Breast epithelium (tissue), 3 donors: ENCODE data around the gene SQOR.

Source experiments
- POLR2A ChIP-seq: fragments of 450-650 bp; IDR thresholded peaks from one replicate; pipeline ENCODE4 v1.6.1; 2016; ENCODE audit warnings: antibody characterized with exemption, mild to moderate bottlenecking, moderate library complexity
- TF ChIP-seq, protein P1 (sequence below), 3 donors: fragments of 450-650 bp; IDR thresholded peaks; one replicate each; pipeline ENCODE4 v1.5.1; 2016 to 2017; ENCODE audit warnings: antibody characterized with exemption in 3 of 3, mild to moderate bottlenecking in 3 of 3, moderate library complexity in 3 of 3

GRCh38 chr15:45646220-45646619 lies 11.4 kb downstream of the SQOR start:
- no peak for TF ChIP-seq POLR2A
- TF ChIP-seq, protein P1, sequence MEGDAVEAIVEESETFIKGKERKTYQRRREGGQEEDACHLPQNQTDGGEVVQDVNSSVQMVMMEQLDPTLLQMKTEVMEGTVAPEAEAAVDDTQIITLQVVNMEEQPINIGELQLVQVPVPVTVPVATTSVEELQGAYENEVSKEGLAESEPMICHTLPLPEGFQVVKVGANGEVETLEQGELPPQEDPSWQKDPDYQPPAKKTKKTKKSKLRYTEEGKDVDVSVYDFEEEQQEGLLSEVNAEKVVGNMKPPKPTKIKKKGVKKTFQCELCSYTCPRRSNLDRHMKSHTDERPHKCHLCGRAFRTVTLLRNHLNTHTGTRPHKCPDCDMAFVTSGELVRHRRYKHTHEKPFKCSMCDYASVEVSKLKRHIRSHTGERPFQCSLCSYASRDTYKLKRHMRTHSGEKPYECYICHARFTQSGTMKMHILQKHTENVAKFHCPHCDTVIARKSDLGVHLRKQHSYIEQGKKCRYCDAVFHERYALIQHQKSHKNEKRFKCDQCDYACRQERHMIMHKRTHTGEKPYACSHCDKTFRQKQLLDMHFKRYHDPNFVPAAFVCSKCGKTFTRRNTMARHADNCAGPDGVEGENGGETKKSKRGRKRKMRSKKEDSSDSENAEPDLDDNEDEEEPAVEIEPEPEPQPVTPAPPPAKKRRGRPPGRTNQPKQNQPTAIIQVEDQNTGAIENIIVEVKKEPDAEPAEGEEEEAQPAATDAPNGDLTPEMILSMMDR (IDR thresholded peaks at IDR 0.05): no peak
